ENCODE results near the gene KLHL14.
"Not testable (repeated sequence)": the region's sequence is repeated elsewhere in the genome, so short reads cannot be mapped to it uniquely, and the experiment has no call there.

The KLHL14 gene, protein sequence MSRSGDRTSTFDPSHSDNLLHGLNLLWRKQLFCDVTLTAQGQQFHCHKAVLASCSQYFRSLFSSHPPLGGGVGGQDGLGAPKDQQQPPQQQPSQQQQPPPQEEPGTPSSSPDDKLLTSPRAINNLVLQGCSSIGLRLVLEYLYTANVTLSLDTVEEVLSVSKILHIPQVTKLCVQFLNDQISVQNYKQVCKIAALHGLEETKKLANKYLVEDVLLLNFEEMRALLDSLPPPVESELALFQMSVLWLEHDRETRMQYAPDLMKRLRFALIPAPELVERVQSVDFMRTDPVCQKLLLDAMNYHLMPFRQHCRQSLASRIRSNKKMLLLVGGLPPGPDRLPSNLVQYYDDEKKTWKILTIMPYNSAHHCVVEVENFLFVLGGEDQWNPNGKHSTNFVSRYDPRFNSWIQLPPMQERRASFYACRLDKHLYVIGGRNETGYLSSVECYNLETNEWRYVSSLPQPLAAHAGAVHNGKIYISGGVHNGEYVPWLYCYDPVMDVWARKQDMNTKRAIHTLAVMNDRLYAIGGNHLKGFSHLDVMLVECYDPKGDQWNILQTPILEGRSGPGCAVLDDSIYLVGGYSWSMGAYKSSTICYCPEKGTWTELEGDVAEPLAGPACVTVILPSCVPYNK

GRCh38 chr18:32772581-32773381, at the start of gene KLHL14:
Gene KLHL14 (minus strand): TSS chr18:32773023. CDS start chr18:32770591, 2,432 bp downstream.
- no peak for DNase-seq

- DNase-seq = no peak
Measured at GRCh38 chr18:32822197-32822596, 49.4 kb upstream of the KLHL14 start.

DNA sequence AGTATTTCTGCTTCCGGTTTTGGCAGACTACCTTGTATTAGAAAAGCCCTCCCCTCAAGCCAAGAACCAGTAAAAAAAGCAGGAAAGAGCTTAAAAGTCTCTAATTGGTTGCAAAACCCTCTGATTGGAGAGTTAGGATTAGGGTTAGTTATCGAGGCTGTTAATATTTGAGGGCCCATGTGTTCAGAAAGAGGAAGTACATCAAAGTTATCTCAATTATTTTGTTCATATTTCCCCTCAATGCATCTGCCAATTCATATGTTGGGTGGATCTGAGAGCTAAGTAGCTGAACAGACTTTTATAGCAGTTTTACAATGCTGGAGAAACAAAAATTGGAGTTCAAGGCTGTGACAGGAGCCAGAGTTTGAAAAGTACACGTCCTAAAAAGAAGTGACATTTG, 43.1 kb upstream of the KLHL14 start:
- DNase-seq = no peak

- DNase-seq = no peak
Measured at GRCh38 chr18:32812342-32812741, 39.5 kb upstream of the KLHL14 start.

DNA sequence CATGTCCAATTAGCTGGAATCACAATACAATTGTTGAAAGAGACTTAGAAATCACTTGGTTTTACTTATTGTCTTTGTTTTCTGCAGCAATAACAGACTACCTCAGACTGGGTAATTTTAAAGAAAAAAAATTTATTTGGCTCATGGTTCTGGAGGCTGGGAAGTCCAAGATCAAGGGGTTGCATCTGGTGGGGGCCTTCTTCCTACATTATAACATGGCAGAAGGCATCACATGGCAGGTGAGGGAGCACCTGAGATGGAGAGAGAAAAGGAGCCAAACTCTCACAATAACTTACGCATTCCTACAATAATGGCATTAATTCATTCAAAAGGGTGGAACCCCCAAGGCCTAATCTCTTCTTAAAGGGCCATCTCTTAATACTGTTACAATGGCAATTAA, 37.5 kb upstream of the KLHL14 start:
- DNase-seq = no peak

DNA sequence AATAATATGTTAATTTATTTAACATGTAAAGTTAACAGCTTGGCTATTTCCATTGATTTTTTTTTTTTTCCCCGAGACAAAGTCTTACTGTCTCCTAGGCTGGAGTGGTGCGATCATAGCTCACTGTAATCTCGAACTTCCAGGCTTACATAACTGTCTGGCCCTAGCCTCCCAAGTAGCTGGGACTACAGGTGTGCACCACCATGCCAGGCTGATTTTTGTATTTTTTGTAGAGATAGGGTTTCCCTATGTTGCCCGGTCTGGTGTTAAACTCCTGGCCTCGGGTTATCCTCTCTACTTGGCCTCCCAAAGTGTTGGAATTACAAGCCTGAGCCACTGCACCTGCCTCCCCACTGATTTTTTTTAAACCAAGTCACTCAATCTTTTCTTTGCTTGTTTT, 32.5 kb upstream of the KLHL14 start:
- no peak for DNase-seq

DNA sequence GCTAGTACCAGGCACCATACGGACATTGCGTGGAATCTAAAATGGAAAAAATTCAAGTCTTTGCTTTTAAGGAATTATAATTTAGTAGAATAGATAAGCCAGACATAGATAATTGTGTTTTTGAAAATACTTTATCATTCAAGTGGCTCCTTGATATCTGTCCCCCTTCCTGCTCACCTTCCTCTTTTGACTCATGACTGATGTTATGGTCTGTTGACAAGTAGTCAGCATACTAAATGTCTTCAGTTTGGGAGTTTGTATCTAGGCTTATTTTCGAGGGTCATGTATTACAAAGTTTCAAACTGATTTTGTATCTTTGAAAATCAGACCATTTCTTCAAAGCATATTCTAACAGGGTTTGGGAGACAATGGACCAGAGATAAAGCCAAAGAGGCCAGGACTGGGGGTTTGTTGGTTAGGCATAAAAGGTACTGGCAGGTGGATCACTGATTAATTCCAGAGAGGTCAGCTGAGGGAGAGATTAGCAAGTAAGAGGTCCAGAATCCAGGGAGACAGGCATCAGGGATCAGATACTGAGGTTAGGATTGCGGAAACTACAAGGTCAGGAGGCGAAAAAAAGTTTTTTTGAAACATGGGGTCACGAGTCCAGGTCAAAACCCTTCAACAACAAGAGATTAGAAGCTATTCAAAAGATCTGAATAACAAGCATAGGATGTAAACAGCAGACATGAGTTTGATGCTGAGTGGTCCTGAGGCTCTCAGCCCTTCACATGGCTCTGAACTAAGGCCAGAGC, 31.5 kb upstream of the KLHL14 start:
- no peak for DNase-seq

- no peak for DNase-seq
Measured at GRCh38 chr18:32803568-32803967, 30.7 kb upstream of the KLHL14 start.

DNA sequence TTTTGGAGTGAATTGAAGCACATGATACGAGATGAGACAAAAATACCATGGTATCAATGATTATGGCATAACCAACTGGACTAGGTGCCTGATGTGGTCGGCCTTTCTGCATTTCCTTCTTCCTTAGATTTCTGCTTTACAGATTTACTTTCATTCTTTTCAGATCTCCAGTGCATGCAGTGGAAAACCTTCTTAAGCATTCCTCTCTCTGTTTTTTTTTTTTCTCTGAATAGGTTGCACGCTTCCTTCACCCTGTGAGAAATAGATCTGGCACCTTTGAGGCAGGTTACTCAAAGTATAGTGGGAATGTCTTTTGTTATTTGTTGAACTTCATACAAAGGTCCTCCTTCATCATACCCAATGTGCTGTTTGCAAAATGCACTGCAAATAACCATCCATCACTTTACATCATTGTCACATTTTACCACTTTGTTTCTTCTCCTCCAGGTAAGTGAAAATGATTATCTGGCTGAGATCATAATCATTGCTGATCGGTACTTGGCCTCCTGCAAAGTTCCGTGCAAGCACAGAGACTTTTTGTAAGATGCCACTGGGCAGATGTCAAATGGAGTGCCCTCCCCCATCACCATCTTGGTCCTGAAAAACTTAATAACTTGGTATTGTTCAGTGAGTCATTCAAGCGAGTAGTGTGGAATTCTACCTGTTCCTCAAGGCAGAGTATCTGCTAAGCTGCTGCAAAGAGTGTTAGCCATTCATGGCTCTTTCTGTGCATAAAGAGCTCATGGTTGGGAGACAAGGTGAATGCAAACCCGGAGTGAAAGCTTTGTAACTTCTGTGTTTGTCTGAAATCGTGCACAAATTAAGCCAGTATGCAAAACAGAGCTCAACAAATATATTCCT, 30.0 kb upstream of the KLHL14 start:
- DNase-seq = no peak

DNA sequence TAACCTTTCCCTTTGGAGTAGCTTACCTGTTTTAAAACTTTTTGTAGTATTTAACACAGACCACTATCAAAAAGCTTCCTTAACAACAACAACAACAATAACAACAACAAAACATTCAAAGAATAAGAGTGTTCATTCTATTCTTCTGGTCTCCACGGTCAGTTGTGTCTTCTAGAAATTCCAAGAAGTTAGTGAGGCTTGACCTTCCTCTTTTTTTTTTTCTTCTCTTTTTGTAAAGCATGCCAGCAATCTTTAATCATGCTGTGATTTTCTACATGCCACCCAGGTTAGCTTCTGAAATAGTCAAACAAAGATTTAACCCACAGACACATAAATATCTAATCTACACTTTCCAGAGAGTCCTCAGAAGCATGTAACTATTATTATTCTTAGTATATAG, 28.4 kb upstream of the KLHL14 start:
- no peak for DNase-seq

DNA sequence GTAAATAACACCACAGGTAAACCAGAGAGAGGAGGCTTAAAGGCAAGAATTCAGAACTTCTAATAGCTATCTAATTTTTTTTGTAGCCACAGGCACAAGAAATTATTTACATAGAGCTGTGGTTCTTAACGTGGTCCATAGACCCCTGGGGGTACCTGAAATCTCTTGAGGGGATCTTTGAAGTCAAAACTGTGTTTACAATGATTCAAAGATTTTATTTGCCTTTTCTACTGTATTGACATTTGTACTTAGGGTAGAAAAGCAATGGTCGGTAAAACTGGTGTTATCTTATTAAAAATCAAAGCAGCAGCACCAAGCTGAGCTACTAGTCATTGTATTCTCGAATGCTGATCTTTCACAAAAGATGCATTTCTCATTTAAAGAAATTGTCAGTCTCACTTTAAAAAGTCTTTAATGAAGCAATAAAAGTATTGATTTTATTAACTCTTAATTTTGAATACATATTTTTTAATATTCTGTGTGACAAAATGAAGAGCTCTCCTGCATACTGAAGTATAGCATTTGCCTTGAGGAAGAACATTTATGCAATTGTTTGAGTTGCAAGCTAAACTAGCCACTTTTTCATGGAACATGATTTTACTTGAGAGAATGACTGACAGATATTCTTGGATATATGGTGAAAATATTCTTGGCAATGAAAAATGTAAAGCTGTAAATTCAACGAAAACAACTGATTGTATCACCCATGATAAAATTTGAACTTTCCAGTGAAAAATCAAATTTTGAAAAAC, 25.6 kb upstream of the KLHL14 start:
- DNase-seq = no peak

GRCh38 chr18:32794667-32795066, 21.8 kb upstream of the KLHL14 start:
- not testable (repeated sequence) for DNase-seq

GRCh38 chr18:32779010-32779409, 6.2 kb upstream of the KLHL14 start:
- DNase-seq = no peak

- DNase-seq = no peak
Measured at GRCh38 chr18:32777049-32777448, 4.2 kb upstream of the KLHL14 start.

- DNase-seq = no peak
Measured at GRCh38 chr18:32776561-32776960, 3.7 kb upstream of the KLHL14 start.

DNA sequence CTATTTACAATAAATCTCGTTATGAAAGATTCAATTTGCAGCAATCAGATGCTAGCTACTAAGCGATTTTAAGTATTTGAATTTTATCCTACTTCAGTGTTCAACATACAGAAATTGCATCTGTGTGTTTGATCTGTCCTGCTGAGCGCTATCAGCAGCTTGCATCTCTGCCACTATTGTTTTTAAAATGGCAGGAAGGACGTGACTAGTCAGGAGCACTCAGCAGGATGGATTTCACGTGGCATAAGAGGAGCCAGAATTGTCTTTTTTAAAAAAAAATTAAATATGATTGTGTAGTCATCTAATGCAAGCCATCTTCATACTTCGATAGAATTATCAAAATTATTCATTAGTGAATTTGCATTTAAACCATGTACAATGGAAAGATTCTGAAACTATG, 2.8 kb upstream of the KLHL14 start:
- DNase-seq = no peak

GRCh38 chr18:32773382-32773712, 524 bp upstream of the KLHL14 start:
- no peak for DNase-seq

GRCh38 chr18:32771871-32772580, 797 bp downstream of the KLHL14 start:
- no peak for DNase-seq

DNA sequence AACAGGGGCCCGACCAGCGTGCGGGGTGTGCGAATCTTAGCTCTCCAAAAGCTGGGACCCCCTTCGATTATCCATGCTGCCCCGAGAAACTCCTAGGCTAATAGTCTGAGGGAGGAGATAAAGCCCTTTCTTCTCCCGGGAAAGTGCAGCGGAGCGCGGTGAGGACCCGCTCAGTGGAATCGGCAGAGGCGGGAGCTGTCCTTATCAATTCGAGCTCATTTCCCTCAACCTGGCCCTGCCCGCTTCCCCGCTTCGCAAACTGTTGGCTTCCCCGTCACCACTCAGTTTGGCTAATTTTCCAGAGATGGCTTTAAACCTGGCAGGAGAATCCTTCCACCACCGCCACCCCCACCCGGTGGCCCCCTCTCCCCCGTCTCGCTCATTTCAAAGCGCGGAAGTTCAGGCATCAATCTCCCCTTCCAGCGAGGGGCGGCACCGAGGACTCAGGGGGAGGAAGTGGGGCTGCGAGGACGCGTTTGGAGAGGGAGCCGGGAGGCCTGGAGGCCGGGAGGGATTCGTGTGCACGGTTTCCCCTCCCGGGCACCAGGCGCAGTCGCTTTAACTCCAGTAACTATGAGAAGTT, 1.6 kb downstream of the KLHL14 start:
- DNase-seq = no peak

DNA sequence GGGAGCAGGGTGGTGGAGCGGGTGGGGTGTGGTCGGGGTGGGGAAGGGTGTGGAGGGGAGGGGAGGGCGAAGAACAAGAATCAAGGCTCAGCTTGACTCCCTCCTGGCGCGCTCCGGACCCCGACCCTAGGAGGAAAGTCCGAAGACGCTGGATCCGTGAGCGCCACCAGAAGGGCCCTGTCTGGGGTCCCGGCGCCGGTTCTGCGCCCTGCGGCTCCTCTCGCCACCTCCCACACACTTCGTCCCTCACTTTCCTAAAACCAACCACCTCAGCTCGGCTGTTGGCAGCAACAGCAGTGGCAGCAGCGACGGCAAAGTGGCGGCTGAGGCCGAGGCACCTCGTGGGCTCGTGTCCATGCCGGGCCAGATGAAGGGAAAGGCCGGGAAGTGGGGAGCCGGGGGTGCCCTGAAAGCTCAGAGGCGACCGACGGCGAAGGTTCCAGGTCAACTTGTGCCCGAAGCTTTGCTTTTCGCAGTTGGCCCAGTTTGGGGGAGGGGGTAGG, 2.1 kb downstream of the KLHL14 start:
- no peak for DNase-seq

Measured in NK-92 treated with Interleukin-12 subunit alpha and Interleukin-12 subunit beta, amount 100 ng/mL, for 24 hours (cell line).